NCI-H774 (cell line): ENCODE results near the gene PERM1.

ENCODE experiments used
- DNase-seq: peaks from one replicate; lab custom pipeline; 2025; lab: John Stamatoyannopoulos, UW

Gene PERM1

DNA sequence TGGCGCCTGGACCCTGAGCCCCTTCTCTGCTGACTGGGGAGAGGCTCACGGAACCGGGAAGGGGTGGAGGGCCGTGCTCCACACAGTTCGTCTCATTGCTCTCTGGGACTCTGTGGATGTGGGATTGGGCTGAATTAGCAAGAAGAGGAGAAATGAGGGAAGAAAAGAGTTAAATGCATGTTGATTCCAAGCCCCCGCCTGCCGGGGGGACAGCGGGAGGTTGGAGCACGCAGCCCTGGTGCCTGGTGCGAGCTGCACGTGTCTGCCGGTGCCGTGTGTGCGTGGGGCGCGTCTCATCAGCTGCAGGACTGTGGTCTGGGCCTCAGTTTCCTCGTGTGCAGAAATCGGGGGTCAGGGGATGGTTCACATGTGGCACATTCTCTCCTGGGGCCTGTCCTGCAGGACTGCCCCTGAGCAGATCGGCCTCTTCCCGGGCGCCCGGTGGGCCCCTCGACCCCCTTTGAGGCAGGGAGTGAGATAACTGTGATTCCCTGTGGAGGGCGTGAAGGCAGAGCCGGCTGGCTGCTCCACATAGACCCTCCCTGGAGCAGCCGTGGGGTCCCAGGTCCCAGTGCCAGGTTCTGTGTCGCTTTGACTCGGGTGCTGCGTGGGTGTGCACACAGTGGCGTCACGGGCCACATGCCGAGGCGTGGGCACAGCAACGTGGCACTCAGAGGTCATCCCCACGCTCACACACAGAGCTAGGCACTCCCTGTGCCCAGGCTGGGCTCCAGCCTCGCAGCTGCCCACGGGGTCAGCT is 46.7 kb downstream of the PERM1 start:
- DNase-seq: no peak

DNA sequence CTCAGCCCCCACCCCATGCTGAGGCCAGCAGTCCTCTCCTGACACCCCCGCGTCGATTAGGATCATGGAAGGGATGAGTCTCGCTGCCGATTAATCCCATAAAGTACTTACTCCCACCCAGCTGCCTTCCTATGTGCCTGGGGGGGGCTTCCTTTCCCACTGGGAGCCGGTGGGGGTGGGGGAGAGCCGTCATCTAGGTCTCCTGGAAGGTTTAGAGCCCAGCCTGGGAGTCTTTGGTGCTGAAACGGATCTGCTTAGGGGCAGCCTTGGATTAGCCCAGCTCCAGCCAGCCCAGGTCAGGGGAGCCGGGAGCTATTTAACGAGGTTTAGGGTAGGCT is 48.3 kb downstream of the PERM1 start:
- DNase-seq: no peak

DNA sequence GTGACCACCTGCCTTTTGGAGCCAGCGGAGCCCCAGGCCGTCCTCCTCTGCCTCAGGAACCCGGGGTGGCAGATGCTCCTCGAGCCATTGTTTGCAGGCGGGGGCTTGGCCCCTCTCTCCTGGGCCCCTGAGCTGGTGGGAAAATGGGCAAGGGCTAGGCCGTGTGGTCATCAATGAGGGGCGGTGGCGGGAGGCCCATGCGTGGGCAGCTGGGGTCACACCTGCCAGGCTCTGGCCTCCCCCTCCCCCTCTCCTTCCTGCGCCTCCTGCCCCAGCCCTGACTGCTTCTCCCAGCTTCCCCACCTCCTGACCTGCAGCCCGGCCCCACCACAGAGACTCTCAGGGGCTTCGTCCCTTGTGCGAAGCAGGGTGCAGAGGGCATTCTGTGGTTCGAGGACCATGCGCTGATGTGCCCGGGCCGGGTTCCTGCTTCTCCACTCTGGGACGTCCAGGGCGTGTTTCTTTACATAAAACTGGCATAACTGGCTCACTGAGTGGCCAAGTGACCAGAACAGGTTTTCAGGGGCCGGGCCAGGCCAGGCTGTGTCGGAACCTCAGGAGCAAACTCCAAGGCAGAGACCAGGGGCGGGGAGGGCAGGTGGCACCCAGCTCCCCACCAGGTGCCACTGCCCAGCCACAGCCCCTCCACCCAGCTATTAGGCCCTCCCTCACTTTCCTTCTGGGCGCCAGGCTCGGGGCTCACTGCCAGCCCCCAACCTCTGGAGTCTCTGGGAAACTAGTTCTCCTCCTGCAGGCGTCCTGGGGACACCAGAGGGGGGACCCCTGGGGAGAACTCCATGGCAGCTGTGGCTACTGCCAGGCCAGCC is 48.9 kb downstream of the PERM1 start:
- DNase-seq: no peak

DNA sequence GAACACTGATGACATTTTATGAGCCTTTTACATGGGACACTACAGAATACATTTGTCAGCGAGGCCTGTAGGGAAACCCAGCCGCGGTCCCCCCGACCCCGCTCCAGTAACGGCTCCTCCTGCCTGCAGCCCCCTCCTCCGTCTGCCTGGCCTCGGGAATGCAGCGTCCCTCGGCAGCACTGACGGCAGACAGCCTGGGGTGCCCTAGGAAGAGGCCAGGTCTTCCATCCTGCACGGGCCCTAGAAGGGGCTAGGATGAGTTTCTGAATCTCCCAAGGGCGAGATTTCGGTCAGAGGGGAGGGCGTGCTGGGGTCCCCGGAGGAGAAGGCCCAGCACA is 49.8 kb downstream of the PERM1 start:
- no peak for DNase-seq

DNA sequence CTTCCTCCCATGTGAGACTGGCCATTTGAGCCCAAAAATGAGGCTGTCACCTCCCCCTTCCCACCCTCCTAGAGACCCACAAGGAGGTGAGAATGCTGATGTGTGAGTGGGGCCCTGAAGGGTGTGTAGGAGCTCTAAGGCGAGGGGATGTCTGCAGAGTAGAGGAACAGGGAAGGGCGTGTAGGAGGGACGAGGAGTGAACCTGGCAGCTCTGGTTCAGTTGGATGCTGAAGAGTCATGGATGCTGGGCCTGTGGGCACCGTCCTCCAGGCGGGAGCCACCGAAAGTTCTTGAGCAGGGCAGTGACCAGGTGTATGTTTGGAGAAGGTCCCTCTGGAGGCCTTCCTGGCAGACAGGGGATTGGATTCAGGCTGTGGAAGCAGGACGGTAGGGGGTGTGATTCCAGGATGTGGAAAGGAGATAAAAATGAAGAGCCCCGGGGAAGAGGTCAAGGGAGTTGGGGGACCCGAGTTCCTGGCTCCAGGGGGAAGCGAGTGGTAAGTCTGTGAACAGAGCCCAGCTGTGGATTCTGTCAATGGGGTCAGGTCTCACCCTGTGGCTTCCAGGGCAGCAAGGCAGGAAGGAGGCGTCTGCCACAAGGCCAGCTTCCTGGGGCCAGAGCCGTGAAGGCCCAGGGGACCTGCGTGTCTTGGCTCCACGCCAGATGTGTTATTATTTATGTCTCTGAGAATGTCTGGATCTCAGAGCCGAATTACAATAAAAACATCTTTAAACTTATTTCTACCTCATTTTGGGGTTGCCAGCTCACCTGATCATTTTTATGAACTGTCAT is 50.3 kb downstream of the PERM1 start:
- no peak for DNase-seq

DNA sequence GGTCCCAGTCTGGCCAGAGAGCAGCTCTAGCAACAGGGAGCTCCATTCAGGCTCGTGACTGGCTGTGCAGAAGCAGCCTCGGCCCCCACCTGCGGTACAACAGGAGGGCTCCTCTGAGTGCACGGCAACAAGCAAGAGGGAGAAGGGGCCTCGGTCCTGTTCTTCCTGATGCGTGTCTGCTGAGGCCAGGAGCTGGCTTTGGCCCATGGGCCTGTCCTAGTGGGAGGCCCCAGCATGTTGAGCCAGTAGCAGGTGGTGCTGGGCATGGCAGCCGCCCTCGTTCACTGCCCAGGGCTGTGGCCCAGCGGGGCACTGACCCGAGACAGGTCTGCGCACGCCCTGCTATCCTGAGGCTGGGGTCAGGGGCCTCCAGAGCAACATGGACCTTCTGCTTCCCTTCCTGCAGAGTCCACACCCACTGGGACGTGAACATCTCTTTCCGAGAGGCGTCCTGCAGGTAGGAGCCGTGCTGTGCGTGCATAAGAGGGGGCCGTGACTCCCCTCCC is 51.2 kb downstream of the PERM1 start:
- no peak for DNase-seq

DNA sequence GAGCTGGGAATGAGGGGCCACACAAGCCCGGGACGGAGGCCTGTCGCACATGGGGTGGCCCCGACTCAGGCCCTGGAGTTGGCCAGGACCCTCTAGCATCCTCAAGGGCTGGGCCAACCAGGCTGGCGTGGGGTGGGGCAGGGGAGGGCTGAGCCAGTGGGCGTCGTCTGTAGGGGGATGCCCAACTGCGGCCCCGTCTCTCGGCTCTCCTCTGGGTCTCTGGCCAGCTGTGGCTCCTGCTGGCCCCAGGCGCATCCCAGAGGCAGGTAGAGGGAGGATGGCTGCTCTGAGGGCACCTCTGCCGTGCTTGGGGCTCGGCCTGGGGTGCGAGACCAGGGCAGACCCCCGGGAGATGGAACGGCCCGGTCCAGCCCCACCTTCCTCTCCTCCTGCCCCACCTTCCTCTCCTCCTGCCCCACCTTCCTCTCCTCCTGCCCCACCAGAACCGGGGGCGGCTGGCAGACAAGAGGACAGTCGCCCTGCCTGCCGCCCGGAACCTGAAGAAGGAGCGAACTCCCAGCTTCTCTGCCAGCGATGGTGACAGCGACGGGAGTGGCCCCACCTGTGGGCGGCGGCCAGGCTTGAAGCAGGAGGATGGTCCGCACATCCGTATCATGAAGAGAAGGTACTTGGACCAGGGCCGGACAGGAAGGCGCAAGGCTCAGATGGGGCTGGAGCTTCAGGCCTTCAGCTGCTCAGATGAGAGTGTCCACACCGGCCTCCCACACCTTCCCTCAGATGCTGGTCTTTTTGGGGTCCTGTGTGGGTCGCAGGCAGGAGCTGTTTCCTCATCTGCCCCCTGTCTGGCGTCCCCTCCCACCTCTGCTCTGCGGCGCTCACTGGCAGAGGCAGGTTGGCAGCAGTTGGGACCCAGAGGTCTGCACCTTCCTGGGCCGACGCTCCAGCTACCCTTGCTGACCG is 51.9 kb downstream of the PERM1 start:
- no peak for DNase-seq

DNA sequence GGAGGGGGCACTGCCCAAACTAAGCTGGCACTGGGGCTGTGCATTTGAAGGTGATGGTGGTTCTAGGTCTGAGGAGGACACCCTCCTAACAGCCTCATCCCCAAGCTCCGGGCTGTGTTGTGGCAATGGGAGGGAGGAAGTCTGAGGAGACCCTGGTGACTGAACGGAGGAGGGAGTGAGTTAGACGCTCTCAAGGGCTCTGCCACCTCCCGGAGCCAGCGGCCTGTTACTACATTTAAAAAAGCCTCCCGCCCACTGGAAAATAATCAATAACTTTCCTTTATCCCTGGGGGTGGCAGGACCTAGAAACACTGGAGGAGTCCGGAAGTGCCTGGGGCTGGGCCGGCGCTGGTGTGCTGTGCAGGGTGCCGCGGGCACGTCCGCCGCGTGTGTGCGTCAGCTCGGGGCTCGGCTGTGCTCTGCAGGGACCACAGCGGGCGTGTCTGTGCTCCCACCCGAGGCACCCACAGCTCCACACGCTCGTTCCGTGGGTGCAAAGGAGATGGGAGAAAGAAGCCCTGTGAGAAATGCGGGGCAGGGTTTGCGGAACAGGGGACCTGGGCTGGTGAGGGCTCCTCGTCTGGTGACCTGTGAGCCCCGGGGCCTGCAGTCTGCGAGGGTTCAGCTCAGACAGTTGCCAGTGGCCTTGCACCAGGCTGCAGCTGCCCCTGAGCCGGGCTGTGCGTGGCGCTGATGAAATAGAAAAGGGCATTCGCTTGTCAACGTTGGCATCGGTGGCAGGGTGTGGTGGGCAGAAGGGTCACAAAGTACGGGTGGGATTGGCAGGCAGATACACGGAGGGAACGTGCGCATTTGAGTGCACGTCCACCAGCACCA is 52.9 kb downstream of the PERM1 start:
- DNase-seq: no peak

DNA sequence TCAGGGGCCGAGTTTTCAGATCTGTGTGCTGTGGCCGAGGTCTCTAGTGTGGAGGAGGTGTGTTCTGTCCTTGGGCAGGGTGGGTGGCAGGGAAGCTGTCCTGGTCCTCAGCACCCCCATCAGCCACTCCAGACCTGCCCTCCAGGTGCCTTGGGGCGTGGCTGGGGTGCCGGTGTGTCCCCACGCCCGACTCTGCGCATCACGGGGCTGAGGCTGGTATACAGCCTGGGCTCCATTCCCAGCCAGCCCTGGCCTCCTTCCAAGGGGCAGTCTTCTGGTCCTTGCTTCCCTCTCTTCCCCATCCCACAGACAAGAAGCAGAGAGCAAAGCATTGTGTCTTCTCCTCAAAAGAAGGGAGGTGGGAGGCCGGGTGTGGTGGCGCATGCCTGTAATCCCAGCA is 54.1 kb downstream of the PERM1 start:
- no peak for DNase-seq

DNA sequence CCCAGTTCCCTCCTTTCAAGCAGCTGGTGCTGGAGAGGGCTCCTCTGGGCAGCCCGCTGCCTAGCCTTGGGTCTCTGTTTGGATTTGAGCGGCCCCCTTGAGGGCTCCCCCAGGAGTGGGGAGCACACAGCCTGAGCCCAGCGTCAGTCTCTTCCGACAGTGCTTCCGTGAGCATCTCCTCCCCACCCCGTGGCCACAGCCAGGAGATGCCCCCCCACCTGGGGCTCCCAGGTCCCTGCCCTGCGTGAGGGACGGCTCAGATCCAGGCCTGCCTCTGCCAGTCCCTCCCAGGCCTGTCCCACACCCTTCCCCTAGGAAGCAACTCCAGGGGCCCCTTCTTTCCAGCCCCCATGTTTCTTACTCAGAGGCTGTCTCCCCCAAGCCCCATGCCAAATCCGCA is 54.7 kb downstream of the PERM1 start:
- DNase-seq: no peak

DNA sequence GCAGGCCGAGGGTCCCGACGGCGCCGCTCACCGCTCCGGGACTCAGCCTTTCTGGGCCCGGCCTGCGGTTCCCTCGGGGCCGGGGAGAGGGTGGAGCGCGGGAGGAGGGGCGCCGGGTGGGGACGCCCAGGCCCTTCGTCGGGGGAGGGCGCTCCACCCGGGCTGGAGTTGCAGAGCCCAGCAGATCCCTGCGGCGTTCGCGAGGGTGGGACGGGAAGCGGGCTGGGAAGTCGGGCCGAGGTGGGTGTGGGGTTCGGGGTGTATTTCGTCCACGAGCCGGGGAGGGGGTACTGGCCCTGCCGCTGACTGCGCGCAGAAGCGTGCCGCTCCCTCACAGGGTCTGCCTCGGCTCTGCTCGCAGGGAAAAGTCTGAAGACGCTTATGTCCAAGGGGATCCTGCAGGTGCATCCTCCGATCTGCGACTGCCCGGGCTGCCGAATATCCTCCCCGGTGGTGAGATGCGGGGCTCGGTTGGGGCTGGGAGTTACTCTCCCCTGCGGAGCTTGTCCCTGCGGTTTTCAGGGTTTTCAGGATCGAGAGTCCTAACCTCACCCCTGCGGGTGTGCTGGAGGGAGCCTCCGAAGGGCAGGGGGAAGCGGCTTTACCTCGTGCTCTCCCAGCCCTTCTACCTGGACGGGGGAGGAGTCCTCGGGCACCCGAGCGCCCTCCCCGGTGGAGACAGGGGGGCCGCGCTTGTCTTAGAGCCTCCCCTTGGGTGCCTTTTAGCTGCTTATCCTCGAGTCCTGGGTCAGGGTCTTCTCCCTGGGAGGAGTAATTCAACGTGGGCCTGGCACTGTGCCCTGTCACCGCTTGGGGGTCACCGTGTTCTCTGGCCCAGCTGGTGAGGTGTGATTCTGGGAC is 56.1 kb downstream of the PERM1 start:
- no peak for DNase-seq
